H1 (cell line): ENCODE data around the gene RIN3. TPM values are rescaled to one million over a fixed set of nuclear protein-coding genes. Genes with fewer than 3 reads are reported as not detected.
A peak's percentile ranks its signal among the peaks of the same experiment; 100 is the strongest.

ENCODE experiments used
- CTCF ChIA-PET: fragments of 300-600 bp; sonication (Branson Sonifier 250); formaldehyde crosslinking; loops from one replicate; lab custom pipeline; 2021; ENCODE audit not compliant: partially characterized antibody; lab: Charles Lee
- POLR2A ChIA-PET: fragments of 300-600 bp; sonication (Branson Sonifier 250); formaldehyde crosslinking; loops from one replicate; lab custom pipeline; 2021; ENCODE audit warnings: inconsistent platforms; ENCODE audit not compliant: partially characterized antibody; lab: Charles Lee
- DNase-seq, 2 experiments: peaks; one replicate each; pipeline versions ENCODE4 v3.0.0 to v3.0.0-alpha.2; 2010 to 2022; ENCODE audit warnings: low spot score in 2 of 2, low read depth in 1 of 2, mixed read lengths in 1 of 2
- FAIRE-seq: peaks from 2 replicates; lab custom pipeline; 2011; peaks lifted over from hg19 to GRCh38; lab: Jason Lieb, UNC
- H2AFZ ChIP-seq: 2 replicates; pipeline ENCODE4 v1.8.1; 2012; ENCODE audit warnings: low read length, inconsistent platforms
- H2AK5ac ChIP-seq: 2 replicates; pipeline ENCODE4 v1.6.1; 2013; ENCODE audit warnings: low read depth, low read length
- H2BK120ac ChIP-seq: replicated peaks from 2 replicates; pipeline ENCODE3; 2013; ENCODE audit warnings: low read depth, low read length, inconsistent platforms
- H2BK12ac ChIP-seq: 2 replicates; pipeline ENCODE4 v1.6.1; 2013; ENCODE audit warnings: low read depth, low read length
- H2BK15ac ChIP-seq: 2 replicates; pipeline ENCODE4 v1.6.1; 2013; ENCODE audit warnings: low read length
- H2BK20ac ChIP-seq: 2 replicates; pipeline ENCODE4 v1.6.1; 2013; ENCODE audit warnings: low read length
- H2BK5ac ChIP-seq: 2 replicates; pipeline ENCODE4 v1.6.1; 2013; ENCODE audit warnings: low read depth, low read length
- H3K14ac ChIP-seq: 2 replicates; pipeline ENCODE4 v1.6.1; 2013; ENCODE audit warnings: inconsistent platforms; ENCODE audit not compliant: insufficient read length
- H3K18ac ChIP-seq: 2 replicates; pipeline ENCODE4 v1.6.1; 2013; ENCODE audit warnings: low read length; ENCODE audit errors: extremely low read depth
- H3K23ac ChIP-seq: 2 replicates; pipeline ENCODE4 v1.6.1; 2013; ENCODE audit warnings: inconsistent platforms; ENCODE audit not compliant: insufficient read length
- H3K23me2 ChIP-seq: 2 replicates; pipeline ENCODE4 v1.6.1; 2013; ENCODE audit warnings: low read depth, low read length
- H3K27ac ChIP-seq: 2 replicates; pipeline ENCODE4 v1.6.1; 2011; ENCODE audit warnings: low read depth, low read length, inconsistent platforms
- H3K27me3 ChIP-seq, 4 experiments: replicated peaks in 1 of 4; 1 replicate in 1 of 4; 2 replicates in 3 of 4; pipeline versions ENCODE4 v1.6.1 to v1.8.1; 2011 to 2013; ENCODE audit warnings: low read length in 3 of 4, mild to moderate bottlenecking in 3 of 4, inconsistent platforms in 2 of 4, mixed read lengths in 2 of 4, moderate library complexity in 1 of 4; ENCODE audit not compliant: control insufficient read depth in 3 of 4, insufficient read depth in 3 of 4; ENCODE audit errors: extremely low read depth in 1 of 4
- H3K36me3 ChIP-seq, 4 experiments: 2 replicates each; pipeline versions ENCODE4 v1.6.1 to v1.8.1; 2011 to 2013; ENCODE audit warnings: mild to moderate bottlenecking in 4 of 4, low read length in 3 of 4, moderate library complexity in 2 of 4, control low read depth in 1 of 4, inconsistent platforms in 1 of 4; ENCODE audit not compliant: insufficient read depth in 4 of 4, control insufficient read depth in 2 of 4
- H3K4ac ChIP-seq: replicated peaks from 2 replicates; pipeline ENCODE3; 2013; ENCODE audit warnings: low read length, low read depth, mixed read lengths, inconsistent platforms; ENCODE audit not compliant: insufficient read length
- H3K4me1 ChIP-seq, 4 experiments: replicated peaks in 1 of 4; 1 replicate in 1 of 4; 2 replicates in 3 of 4; pipeline versions ENCODE4 v1.6.1 to v1.8.1; 2011 to 2013; ENCODE audit warnings: low read length in 3 of 4, inconsistent platforms in 2 of 4, mixed read lengths in 1 of 4; ENCODE audit not compliant: insufficient read depth in 4 of 4, control insufficient read depth in 3 of 4
- H3K4me2 ChIP-seq, 2 experiments: 2 replicates each; pipeline versions ENCODE4 v1.6.1 to v1.8.1; 2011 to 2013; ENCODE audit warnings: low read depth in 2 of 2, low read length in 2 of 2, control low read depth in 1 of 2, inconsistent platforms in 1 of 2, mild to moderate bottlenecking in 1 of 2; ENCODE audit not compliant: insufficient read depth in 1 of 2
- H3K4me3 ChIP-seq, 4 experiments: fragments of 200-600, 300-600 bp in 1 of 4; sonication (generic), shearing (Covaris generic), sonication (Bioruptor Twin) in 1 of 4; 2 replicates each; pipeline versions ENCODE4 v1.5.1 to v1.8.1; 2011 to 2016; ENCODE audit warnings: low read length in 4 of 4, low read depth in 3 of 4, control low read depth in 2 of 4, inconsistent platforms in 2 of 4, mild to moderate bottlenecking in 2 of 4, mixed read lengths in 1 of 4, moderate library complexity in 1 of 4; ENCODE audit not compliant: insufficient read depth in 2 of 4; ENCODE audit errors: extremely low read depth in 1 of 4
- H3K56ac ChIP-seq: replicated peaks from 2 replicates; pipeline ENCODE3; 2013; ENCODE audit warnings: low read depth, mild to moderate bottlenecking, mixed read lengths, low read length, inconsistent platforms; ENCODE audit not compliant: insufficient read length
- H3K79me1 ChIP-seq: 2 replicates; pipeline ENCODE4 v1.6.1; 2013; ENCODE audit warnings: low read depth, low read length, control low read depth
- H3K79me2 ChIP-seq, 2 experiments: 2 replicates each; pipeline versions ENCODE4 v1.6.1 to v1.8.1; 2012 to 2013; ENCODE audit warnings: low read length in 2 of 2, mild to moderate bottlenecking in 2 of 2, inconsistent platforms in 1 of 2; ENCODE audit not compliant: insufficient read depth in 2 of 2, control insufficient read depth in 1 of 2
- H3K9ac ChIP-seq, 4 experiments: replicated peaks in 1 of 4; 1 replicate in 1 of 4; 2 replicates in 3 of 4; pipeline versions ENCODE4 v1.6.1 to v1.8.1; 2011 to 2013; ENCODE audit warnings: low read depth in 3 of 4, low read length in 3 of 4, control low read depth in 2 of 4, mild to moderate bottlenecking in 2 of 4, moderate library complexity in 2 of 4, inconsistent platforms in 1 of 4; ENCODE audit errors: extremely low read depth in 1 of 4
- H3K9me3 ChIP-seq, 2 experiments: 2 replicates each; pipeline versions ENCODE4 v1.6.1 to v1.8.1; 2012 to 2013; ENCODE audit warnings: mild to moderate bottlenecking in 2 of 2, moderate library complexity in 2 of 2, control low read depth in 1 of 2, inconsistent platforms in 1 of 2, low read depth in 1 of 2, low read length in 1 of 2, mixed read lengths in 1 of 2; ENCODE audit not compliant: insufficient read depth in 2 of 2
- H4K20me1 ChIP-seq, 2 experiments: replicated peaks in 1 of 2; 2 replicates each; pipeline versions ENCODE3 to v1.8.1; 2011 to 2013; ENCODE audit warnings: inconsistent platforms in 2 of 2, low read length in 2 of 2, mild to moderate bottlenecking in 1 of 2; ENCODE audit not compliant: insufficient read depth in 2 of 2, control insufficient read depth in 1 of 2
- H4K5ac ChIP-seq: 2 replicates; pipeline ENCODE4 v1.6.1; 2013; ENCODE audit warnings: low read length, low read depth, mixed read lengths, inconsistent platforms; ENCODE audit not compliant: insufficient read length
- H4K8ac ChIP-seq: 2 replicates; pipeline ENCODE4 v1.8.0; 2013; ENCODE audit warnings: mild to moderate bottlenecking, moderate library complexity, low read length, inconsistent platforms; ENCODE audit not compliant: insufficient read depth; ENCODE audit errors: extremely low read depth
- H4K91ac ChIP-seq: replicated peaks from 2 replicates; pipeline ENCODE3; 2013; ENCODE audit warnings: low read length, mixed read lengths, inconsistent platforms; ENCODE audit not compliant: insufficient read length
- ASH2L ChIP-seq: fragments of 200-600, 300-600 bp; sonication (generic); IDR thresholded peaks from one replicate; pipeline ENCODE4 v1.7.1; 2017; ENCODE audit warnings: low read length
- BACH1 ChIP-seq: IDR thresholded peaks from 2 replicates; pipeline ENCODE4 v1.6.1; 2012; ENCODE audit warnings: low read length, improper control_type of control experiment
- BCL11A ChIP-seq, 2 experiments: IDR thresholded peaks; one replicate each; pipeline ENCODE4 v1.6.1; 2011; ENCODE audit warnings: low read depth in 2 of 2, low read length in 2 of 2, mild to moderate bottlenecking in 2 of 2
- BRCA1 ChIP-seq: IDR thresholded peaks from 2 replicates; pipeline ENCODE4 v1.6.1; 2012; ENCODE audit warnings: low read depth, low read length, improper control_type of control experiment
- CTBP2 ChIP-seq: IDR thresholded peaks from 2 replicates; pipeline ENCODE4 v1.7.0; 2011; ENCODE audit warnings: borderline replicate concordance, mild to moderate bottlenecking, moderate library complexity, mixed read lengths, low read length; ENCODE audit not compliant: insufficient read depth, insufficient read length
- EGR1 ChIP-seq: IDR thresholded peaks from 2 replicates; pipeline ENCODE4 v1.6.1; 2011; ENCODE audit warnings: low read depth, low read length, borderline replicate concordance
- EP300 ChIP-seq, 2 experiments: IDR thresholded peaks; 1 replicate in 1 of 2; 2 replicates in 1 of 2; pipeline ENCODE4 v1.6.1; 2011 to 2012; ENCODE audit warnings: low read depth in 2 of 2, low read length in 2 of 2, mild to moderate bottlenecking in 2 of 2, borderline replicate concordance in 1 of 2, inconsistent platforms in 1 of 2, moderate library complexity in 1 of 2
- HDAC6 ChIP-seq: IDR thresholded peaks from one replicate; pipeline ENCODE4 v1.7.1; 2012; ENCODE audit warnings: low read depth, mild to moderate bottlenecking, inconsistent platforms, low read length, moderate library complexity
- JUND ChIP-seq: IDR thresholded peaks from 2 replicates; pipeline ENCODE4 v1.6.1; 2011; ENCODE audit warnings: mild to moderate bottlenecking, improper control_type of control experiment, low read length
- SP4 ChIP-seq: IDR thresholded peaks from 2 replicates; pipeline ENCODE4 v1.6.1; 2012; ENCODE audit warnings: low read length, inconsistent platforms
- TBP ChIP-seq: IDR thresholded peaks from 2 replicates; pipeline ENCODE4 v1.6.1; 2011; ENCODE audit warnings: low read depth, low read length, improper control_type of control experiment
- TCF12 ChIP-seq: IDR thresholded peaks from 2 replicates; pipeline ENCODE4 v1.6.1; 2011; ENCODE audit warnings: low read depth, mild to moderate bottlenecking, low read length
- WGBS, 2 experiments: shearing (Covaris generic) in 1 of 2; methylation state at CpG; one replicate each; pipeline versions ENCODE4 v1.1.6 to v1.1.7; 2013 to 2015; ENCODE audit warnings: low lambda C conversion rate in 2 of 2, mixed read lengths in 2 of 2, inconsistent platforms in 1 of 2, low coverage in 1 of 2, missing lambda C conversion rate in 1 of 2; ENCODE audit not compliant: insufficient replicate concordance in 2 of 2, insufficient coverage in 1 of 2, insufficient read length in 1 of 2; ENCODE audit errors: extremely low coverage in 1 of 2, missing lambda C conversion rate in 1 of 2; 5-methylcytosine and 5-hydroxymethylcytosine counted together
- polyA plus RNA-seq, 7 experiments: library from polyadenylated mRNA; depleted of rRNA in 3 of 7; stranded (reverse) in 5 of 7; unstranded in 2 of 7; fragments of >200 nt in 5 of 7; fragments of 200-250 nt in 2 of 7; gene quantifications; 1 replicate in 5 of 7; 2 replicates in 1 of 7; 4 replicates in 1 of 7; pipeline versions ENCODE4 v1.2.1 to v1.2.3, GENCODE V29; 2011 to 2013; ENCODE audit warnings: missing spikeins in 2 of 7, mixed read lengths in 2 of 7
- total RNA-seq: library from RNA; stranded (reverse); fragmentation: NEBNext Ultra II Directional; extraction: Animal tissue kit (Norgen Biotek cat#: 25700); gene quantifications from 2 replicates; pipeline ENCODE4 v1.2.1, GENCODE V29; 2021

Gene RIN3
- total and polyA plus RNA-seq, 2 of the 8 experiments (the other 6 are each of a cell fraction or from before 2014, with no cell fraction given), result 0.59 to 1.5 TPM

GRCh38 chr14:92482621-92483319, 30.8 kb upstream of the RIN3 start:
- H3K14ac ChIP-seq, result no peak overlapping the region
- ChIA-PET CTCF (interaction anchor here (1.2 to 1.7 kb wide), 4 partner anchors 9 to 83 kb away, joined by 3 to 8 read pairs (median 4); no protein-coding TSS in a partner anchor), POLR2A (no interaction called here)
- 0 out of 7 replicates have a peak, but pooled peaks cover 0 to 2% (median 0%) of the 10 kb centered on the region in 4 experiments for H3K27me3 ChIP-seq
- H4K20me1 ChIP-seq, result no peaks in the 10 kb centered on the region
- H2BK5ac ChIP-seq, result no peak overlapping the region
- no peaks in the 10 kb centered on the region for H3K79me1 ChIP-seq
- WGBS, 2 experiments, result 86% methylated on average over 9 of the region's 9 CpGs; no CpG with 5 or more reads in 1 of the 2 experiments
- no peak overlapping the region for H4K5ac ChIP-seq
- H3K79me2 ChIP-seq, result no peaks in the 10 kb centered on the region
- H3K56ac ChIP-seq, result no peak overlapping the region
- no peak overlapping the region for H3K4ac ChIP-seq
- H3K9ac ChIP-seq, result no peak overlapping the region
- H3K36me3 ChIP-seq, result no peaks in the 10 kb centered on the region
- no peak overlapping the region for H3K18ac ChIP-seq
- no peaks in the 10 kb centered on the region for H3K23me2 ChIP-seq
- TF ChIP-seq CTBP2 (no peak), ASH2L (no peak), BACH1 (no peak), SP4 (no peak), EP300 (IDR thresholded peaks at IDR 0.05; ENCODE audit: borderline replicate concordance in 1 of 2, low read depth in 2 of 2, low read length in 2 of 2) (no peak), BRCA1 (no peak), HDAC6 (no peak), TBP (no peak), EGR1 (no peak), TCF12 (no peak), BCL11A (IDR thresholded peaks at IDR 0.05; ENCODE audit: low read depth in 2 of 2, low read length in 2 of 2) (no peak), JUND (no peak)
- DNase-seq (peak in 1 of 2 experiments; percentile 28), FAIRE-seq (no peak)
- no peak overlapping the region for H3K4me3 ChIP-seq
- H2BK120ac ChIP-seq, result no peak overlapping the region
- H2BK12ac ChIP-seq, result no peak overlapping the region
- H3K4me1 ChIP-seq, result peaks cover 0 to 7% (median 0%) of the 10 kb centered on the region in 4 experiments; a peak in 2 of 7 replicates
- no peak overlapping the region for H3K27ac ChIP-seq
- H3K9me3 ChIP-seq, result no peaks in the 10 kb centered on the region
- no peak overlapping the region for H4K8ac ChIP-seq
- H2AFZ ChIP-seq, result no peak overlapping the region
- no peak overlapping the region for H2BK15ac ChIP-seq
- no peak overlapping the region for H3K23ac ChIP-seq
- no peak overlapping the region; the same call in 1 of the 2 replicates for H2AK5ac ChIP-seq
- no peak overlapping the region for H4K91ac ChIP-seq
- no peak overlapping the region for H3K4me2 ChIP-seq
- no peak overlapping the region for H2BK20ac ChIP-seq
